ENCODE data around the gene MPHOSPH9.

Gene MPHOSPH9

GRCh38 chr12:123149501-123150274, 83.3 kb downstream of the MPHOSPH9 start:
- peak; percentile 68 for DNase-seq (ENCODE audit: low spot score)

DNA sequence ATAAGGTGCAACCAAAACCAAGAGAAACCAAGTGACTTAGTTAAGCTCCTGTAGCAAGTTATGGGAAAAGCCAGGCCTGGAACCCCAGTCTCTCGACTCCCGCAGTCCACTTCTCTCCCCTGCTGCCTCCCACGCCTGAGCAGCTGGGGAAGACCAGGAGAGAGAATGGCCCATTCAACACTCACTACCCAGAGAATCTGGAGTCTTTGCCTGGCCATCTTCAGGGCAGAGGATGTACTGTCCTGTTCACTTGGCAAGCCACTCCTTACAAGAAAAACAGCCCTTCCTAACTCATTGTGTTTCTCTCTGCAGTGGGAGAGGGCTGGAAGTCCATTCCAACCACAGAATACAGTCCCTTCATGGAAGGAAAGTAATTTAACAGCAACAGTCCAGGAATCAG, 83.9 kb downstream of the MPHOSPH9 start:
- no peak for DNase-seq (ENCODE audit: low spot score)

GRCh38 chr12:123148655-123149054, 84.3 kb downstream of the MPHOSPH9 start:
- peak; percentile 57 for DNase-seq (ENCODE audit: low spot score)

GRCh38 chr12:123148223-123148622, 84.7 kb downstream of the MPHOSPH9 start:
- DNase-seq (ENCODE audit: low spot score), result peak; percentile 2

GRCh38 chr12:123145211-123145610, 87.7 kb downstream of the MPHOSPH9 start:
- peak; percentile 26 for DNase-seq (ENCODE audit: low spot score)

- peak; percentile 8 for DNase-seq (ENCODE audit: low spot score)
Measured at GRCh38 chr12:123143736-123144461, 89.0 kb downstream of the MPHOSPH9 start.

- DNase-seq (ENCODE audit: low spot score), result peak; percentile 53
Measured at GRCh38 chr12:123142921-123143735, 89.8 kb downstream of the MPHOSPH9 start.

DNA sequence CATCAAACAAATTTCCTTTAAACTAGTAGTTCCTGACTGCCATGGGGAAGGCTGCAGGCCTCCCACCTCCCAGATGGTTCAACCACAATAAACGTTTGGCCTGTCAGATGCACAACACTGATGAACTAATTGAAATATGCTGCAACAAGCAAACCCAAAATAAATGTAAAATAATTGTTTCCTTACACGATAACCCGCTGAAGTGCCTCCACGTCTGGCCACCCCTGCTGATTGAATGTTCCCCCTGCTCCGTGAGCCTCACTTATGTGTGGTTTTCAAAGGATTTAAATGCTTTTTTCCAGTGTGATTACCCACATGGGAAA, 90.5 kb downstream of the MPHOSPH9 start:
- DNase-seq (ENCODE audit: low spot score), result peak; percentile 42

- peak; percentile 34 for DNase-seq (ENCODE audit: low spot score)
Measured at GRCh38 chr12:123141615-123142517, 91.1 kb downstream of the MPHOSPH9 start.

DNA sequence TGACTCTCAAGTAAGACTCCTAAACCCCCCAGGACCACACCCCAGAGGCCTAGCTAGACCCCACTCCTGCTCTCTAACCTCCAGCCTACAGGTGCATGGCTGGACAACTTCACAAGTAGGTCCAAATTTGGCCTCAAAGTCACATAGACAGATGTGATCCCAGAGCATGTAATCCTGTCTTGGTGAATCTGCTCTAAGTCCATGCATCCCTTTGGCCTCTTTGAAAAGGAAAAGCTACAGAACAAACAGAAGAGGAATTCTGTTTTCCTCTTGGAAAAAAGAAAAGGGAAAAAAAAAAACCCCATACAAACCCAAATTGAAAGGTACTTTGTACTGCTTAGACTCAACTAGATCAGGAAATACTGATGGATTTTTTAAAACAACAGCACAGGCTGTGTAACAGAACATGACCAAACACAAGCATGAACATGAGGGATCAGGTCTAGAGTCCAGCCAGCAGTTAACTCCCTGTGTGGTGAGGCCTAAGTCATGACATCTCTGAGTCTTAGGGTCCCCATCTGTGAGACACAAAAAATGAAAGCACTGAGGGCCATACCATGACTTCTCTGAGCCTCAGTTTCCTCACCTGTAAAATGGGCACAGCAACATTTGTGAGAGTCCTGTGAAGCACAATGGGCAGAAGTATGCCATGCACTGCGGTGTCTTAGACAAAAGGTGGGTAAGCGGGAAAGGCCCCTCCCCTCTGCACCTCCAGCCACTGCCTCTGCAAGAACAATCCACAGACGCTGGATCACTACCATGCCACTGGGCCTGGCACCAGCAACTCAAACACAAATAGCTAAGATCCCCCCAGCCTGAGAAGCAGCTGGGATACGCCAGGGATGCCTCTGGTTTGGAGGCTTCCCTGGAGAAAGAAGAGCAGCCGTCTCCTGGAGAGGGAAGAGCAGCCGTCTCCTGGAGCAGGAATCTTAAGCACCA, 92.0 kb downstream of the MPHOSPH9 start:
- DNase-seq (ENCODE audit: low spot score), result peak; percentile 33

DNA sequence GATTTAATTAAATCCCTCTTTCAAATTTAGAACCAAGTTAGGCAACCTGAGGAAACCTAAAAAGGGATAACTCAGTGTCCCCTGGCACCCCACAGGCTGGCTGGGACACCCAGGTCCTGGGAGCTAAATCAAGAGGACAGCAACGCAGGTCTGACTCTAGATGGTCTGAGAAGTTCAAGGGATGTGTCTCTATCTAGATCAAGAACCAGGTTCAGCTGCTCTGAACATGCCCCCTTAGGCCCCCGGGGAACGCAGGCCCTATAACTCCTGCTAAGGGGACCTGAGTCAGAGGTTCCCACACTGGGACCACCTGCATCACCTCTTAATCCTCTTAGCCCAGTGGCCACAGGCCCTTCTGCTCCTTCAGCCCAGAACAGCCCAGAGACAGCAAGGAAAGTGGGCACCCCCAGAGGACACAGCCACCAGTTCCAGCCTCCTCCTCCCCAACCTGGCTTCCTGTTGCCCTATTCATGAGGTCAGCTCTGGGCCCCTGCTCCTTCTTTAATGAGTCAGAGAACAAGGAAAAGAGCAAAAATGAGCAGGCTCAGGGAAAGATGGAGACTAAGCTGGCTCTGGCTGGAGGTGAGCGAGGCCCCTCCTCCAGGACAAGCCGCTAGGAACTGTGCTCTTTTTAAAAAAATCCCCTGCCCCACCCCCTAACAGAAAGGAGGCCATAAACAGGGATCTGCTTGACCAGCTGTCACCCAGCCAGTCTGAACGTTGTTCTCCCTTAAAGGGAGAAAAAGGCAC, 92.8 kb downstream of the MPHOSPH9 start:
- DNase-seq (ENCODE audit: low spot score), result no peak

DNA sequence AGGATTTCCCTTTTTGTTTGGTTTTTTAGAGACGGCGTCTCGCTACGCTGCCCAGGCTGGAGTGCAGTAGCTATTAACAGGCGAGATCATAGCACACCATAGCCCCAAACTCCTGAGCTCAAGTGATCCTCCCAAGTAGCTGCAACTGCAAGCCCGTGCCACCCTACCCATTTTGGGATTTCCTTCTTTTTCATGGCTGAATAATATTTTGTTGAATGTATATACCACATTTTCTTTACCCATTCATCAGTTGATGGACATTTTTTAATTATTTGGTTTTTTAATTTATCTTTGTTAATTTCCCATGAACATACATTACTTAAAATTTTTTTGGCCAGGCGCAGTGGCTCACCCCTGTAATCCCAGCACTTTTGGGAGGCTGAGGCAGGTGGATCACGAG, 97.3 kb downstream of the MPHOSPH9 start:
- DNase-seq (ENCODE audit: low spot score), result peak; percentile 3

GRCh38 chr12:123134826-123135225, 98.1 kb downstream of the MPHOSPH9 start:
- DNase-seq (ENCODE audit: low spot score), result peak; percentile 50

GRCh38 chr12:123134271-123134671, 98.7 kb downstream of the MPHOSPH9 start:
- peak; percentile 5 for DNase-seq (ENCODE audit: low spot score)

- DNase-seq (ENCODE audit: low spot score), result peak; percentile 28
Measured at GRCh38 chr12:123133701-123134100, 99.2 kb downstream of the MPHOSPH9 start.

DNA sequence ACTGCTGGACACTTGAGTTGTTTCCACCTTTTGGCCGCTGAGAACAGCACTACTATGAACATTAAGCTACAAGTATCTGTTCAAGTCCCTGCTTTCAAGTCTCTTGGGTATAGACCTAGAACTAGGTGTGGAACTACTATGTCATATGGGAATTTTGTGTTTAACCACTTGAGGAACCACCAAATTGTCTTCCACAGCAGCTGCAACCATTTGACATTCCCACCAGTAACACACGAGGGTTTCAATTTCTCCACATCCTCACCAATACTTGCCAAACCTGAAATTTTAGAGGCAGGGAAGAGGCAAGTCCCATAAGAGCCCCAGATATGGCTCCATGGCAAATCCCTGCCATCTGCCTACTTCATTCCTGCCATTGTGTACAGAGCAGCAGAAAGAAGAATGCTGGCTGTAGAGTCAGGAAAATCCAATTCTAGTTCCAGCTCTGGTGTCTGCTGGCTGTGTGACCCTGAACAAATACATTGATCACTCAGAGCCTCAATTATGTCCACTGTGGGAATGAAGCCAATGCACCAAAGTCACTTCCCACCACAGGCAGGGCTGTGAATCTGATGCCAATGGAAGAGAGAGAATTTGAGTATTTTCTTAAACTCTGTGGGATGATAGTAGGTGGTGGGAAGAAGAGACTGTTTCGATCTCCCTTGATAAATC, 99.9 kb downstream of the MPHOSPH9 start:
- DNase-seq (ENCODE audit: low spot score), result peak; percentile 44

- DNase-seq (ENCODE audit: low spot score), result no peak
Measured at GRCh38 chr12:123131879-123132402, 101.0 kb downstream of the MPHOSPH9 start.

DNA sequence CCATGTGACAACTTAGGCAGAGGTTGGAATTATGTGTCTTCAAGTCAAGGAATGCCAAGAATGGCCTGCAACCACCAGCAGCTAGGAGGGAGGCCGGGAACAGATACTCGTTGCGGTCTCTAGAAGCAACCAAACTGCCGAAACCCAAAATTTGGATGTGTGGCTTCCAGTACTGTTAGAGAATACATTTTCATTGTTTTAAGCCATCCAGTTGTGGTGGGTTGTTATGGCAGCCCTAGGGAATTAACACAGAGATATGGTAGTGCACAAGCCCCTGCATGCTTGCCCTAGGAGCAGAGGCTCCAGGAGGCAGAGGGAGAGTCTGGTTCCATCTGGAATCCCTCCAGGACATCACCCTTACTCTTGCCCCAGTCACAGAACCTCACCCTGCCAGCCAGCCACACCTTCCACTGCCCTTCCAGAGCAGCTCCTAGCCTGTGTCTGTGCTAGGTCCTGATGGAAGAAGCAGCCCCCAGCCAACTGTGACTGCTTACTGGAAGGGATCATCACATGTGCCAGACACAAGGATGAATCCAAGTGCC, 101.6 kb downstream of the MPHOSPH9 start:
- DNase-seq (ENCODE audit: low spot score), result no peak

- DNase-seq (ENCODE audit: low spot score), result no peak
Measured at GRCh38 chr12:123129621-123130020, 103.3 kb downstream of the MPHOSPH9 start.

All from left forelimb (tissue), 1 donor.